ENCODE results near the gene PDILT. TPM values are rescaled to one million over a fixed set of nuclear protein-coding genes. Genes with fewer than 3 reads are reported as not detected.
"Not testable (repeated sequence)": the region's sequence is repeated elsewhere in the genome, so short reads cannot be mapped to it uniquely, and the experiment has no call there.

The PDILT gene
- total RNA-seq, 4 donors from 2014 or later: not detected

DNA sequence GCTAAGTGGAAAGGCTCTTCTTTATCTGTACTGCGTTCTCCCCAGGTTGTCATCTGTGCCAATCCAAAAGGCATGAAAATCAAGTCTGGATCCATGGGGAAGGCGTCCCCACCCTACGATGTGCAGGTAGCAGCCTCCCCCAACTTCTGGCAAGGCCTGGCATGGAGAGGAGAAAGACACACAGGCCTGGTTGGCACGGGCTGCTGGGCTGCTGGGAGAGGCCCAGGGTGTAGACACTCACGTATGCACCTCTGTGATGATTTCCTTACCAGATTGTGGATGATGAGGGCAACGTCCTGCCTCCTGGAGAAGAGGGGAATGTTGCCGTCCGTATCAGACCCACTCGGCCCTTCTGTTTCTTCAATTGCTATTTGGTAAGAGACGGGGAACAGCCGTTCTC, 26.4 kb upstream of the PDILT start:
- Histone ChIP-seq H3K4me1 (no peaks in the 10 kb centered on the region), H3K4me3 (replicated peaks in 1 of 3) (no peak overlapping the region), H3K27me3 (no peaks in the 10 kb centered on the region), H3K27ac (no peak overlapping the region), H3K36me3 (no peaks in the 10 kb centered on the region), H3K9me3 (no peaks in the 10 kb centered on the region)
- intact Hi-C loops (cut with DNase I): no loop called here
- no peak for TF ChIP-seq CTCF (IDR thresholded peaks at IDR 0.05)
- TF ChIP-seq POLR2A (IDR thresholded peaks at IDR 0.05): no peak
- no peak for DNase-seq
- 78 to 83% methylated on average over 11 of the region's 11 CpGs for WGBS, 2 donors

DNA sequence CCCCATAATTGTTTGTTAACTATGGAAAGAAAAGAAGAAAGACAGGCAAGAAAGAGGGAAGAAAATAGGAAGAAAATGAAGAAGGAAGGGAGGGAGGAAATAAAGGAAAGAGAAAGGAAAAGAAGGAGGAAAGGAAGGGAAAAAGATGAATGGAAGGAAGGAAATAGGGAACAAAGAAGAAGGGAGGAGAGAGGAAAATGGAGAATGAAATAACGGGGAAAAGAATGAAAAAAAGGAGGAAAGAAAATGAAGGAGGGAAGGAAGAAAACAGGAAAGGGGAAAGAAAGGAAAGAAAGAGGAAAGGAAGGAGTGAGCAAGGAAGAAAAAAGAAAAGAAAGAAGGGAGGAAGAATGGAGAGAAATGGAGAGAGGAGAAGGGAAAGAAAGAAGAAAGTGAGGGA, 25.9 kb upstream of the PDILT start:
- DNase-seq; H3K27ac ChIP-seq; H3K4me1 ChIP-seq; H3K27me3 ChIP-seq; H3K9me3 ChIP-seq; intact Hi-C loops (cut with DNase I); H3K36me3 ChIP-seq; H3K4me3 ChIP-seq (replicated peaks in 1 of 3): not testable (repeated sequence)
- WGBS, 2 donors: 76 to 87% methylated on average over 1 of the region's 1 CpG

GRCh38 chr16:20429499-20429898, 25.0 kb upstream of the PDILT start:
- H3K4me1 ChIP-seq; H3K4me3 ChIP-seq (replicated peaks in 1 of 3); H3K27me3 ChIP-seq; intact Hi-C loops (cut with DNase I); DNase-seq; H3K36me3 ChIP-seq; H3K9me3 ChIP-seq; H3K27ac ChIP-seq: not testable (repeated sequence)
- 78 to 86% methylated on average over 7 of the region's 7 CpGs for WGBS, 2 donors

- H3K36me3 ChIP-seq; H3K9me3 ChIP-seq; H3K27me3 ChIP-seq; H3K4me3 ChIP-seq (replicated peaks in 1 of 3); H3K4me1 ChIP-seq; DNase-seq; H3K27ac ChIP-seq; intact Hi-C loops (cut with DNase I): not testable (repeated sequence)
- 44 to 74% methylated on average over 2 of the region's 2 CpGs for WGBS, 2 donors
Observed at GRCh38 chr16:20427401-20427797, 22.9 kb upstream of the PDILT start.

DNA sequence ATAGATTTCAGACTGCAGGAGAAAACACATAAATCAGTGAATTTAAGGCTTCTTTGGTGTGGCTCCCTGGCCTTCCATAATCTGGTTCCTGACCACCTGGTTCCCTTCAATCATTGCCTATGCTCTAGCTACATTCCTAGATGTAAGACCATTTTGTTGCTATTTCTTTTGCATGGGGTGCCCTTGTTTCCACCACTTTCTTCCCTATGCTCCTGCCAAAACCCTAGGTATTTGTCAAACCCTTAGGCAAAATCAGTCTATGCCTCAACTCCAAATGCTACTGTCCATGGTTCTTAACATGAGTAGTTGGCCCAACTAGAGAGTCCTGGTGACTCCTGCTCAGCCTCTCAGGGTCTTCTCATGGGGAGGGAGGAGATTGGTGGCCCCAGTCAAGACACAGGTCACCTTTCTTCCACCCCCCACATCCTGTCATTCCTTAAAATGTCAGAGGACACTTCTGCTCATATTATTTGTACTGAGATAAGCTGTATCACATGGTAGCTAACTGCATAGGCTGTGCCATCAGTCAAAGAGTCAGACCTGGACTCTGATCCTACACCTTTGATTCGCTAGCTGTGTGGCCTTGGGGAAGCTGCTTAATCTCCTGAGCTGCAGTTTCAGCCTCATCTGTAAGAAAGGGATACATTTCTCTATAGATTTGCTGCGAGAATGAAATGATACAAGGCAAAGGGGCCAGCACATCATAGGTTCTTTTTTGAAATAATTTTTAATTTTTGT, 19.8 kb upstream of the PDILT start:
- no peak for DNase-seq
- no peak overlapping the region for H3K27ac ChIP-seq
- no peaks in the 10 kb centered on the region for H3K4me1 ChIP-seq
- TF ChIP-seq POLR2A (IDR thresholded peaks at IDR 0.05) (no peak), CTCF (IDR thresholded peaks at IDR 0.05) (no peak)
- H3K36me3 ChIP-seq: no peaks in the 10 kb centered on the region
- 77 to 83% methylated on average over 2 of the region's 2 CpGs for WGBS, 2 donors
- H3K4me3 ChIP-seq (replicated peaks in 1 of 3): no peak overlapping the region
- no peaks in the 10 kb centered on the region for H3K9me3 ChIP-seq
- intact Hi-C loops (cut with DNase I): no loop called here
- H3K27me3 ChIP-seq: no peaks in the 10 kb centered on the region

DNA sequence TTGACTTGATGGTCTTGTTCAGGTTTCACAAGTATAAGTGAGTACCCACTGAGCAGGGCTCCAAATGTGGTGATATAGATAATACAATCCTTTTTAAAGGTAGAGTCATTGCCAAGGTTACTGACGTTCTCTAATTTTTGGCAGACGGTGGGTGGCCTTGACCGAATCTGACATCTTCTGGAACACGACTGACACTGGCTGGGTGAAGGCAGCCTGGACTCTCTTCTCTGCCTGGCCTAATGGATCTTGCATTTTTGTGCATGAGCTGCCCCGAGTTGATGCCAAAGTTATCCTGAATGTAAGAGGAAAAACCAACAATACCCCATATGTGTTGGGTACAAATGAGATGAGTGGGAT, 19.2 kb upstream of the PDILT start:
- H3K4me1 ChIP-seq; H3K36me3 ChIP-seq; H3K4me3 ChIP-seq (replicated peaks in 1 of 3); H3K9me3 ChIP-seq; intact Hi-C loops (cut with DNase I); H3K27me3 ChIP-seq; DNase-seq; H3K27ac ChIP-seq: not testable (repeated sequence)
- WGBS, 2 donors: 88 to 90% methylated on average over 5 of the region's 5 CpGs

- 73 to 85% methylated on average over 2 of the region's 2 CpGs for WGBS, 2 donors
- H3K27ac ChIP-seq; H3K36me3 ChIP-seq; DNase-seq; H3K4me1 ChIP-seq; intact Hi-C loops (cut with DNase I); H3K27me3 ChIP-seq; H3K9me3 ChIP-seq; H3K4me3 ChIP-seq (replicated peaks in 1 of 3): not testable (repeated sequence)
Observed at GRCh38 chr16:20421748-20422147, 17.2 kb upstream of the PDILT start.

DNA sequence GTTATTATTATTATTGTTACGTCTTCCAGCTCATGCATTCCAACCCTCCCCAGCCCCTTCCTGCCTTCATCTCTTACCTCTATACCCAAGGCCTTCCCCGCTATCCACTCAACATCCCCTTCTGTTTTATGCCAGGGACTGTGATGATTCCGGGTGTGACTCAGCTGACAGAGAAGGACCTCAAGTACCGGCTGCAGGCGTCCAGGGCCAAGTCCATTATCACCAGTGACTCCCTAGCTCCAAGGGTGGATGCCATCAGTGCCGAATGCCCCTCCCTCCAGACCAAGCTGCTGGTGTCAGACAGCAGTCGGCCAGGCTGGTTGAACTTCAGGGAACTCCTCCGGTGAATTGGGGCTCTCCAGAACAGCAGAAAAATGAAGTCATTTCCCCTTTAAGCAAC, 14.6 kb upstream of the PDILT start:
- H3K9me3 ChIP-seq; DNase-seq; H3K27ac ChIP-seq; intact Hi-C loops (cut with DNase I); H3K27me3 ChIP-seq; H3K36me3 ChIP-seq; H3K4me1 ChIP-seq; H3K4me3 ChIP-seq (replicated peaks in 1 of 3): not testable (repeated sequence)
- 79 to 83% methylated on average over 8 of the region's 8 CpGs for WGBS, 2 donors

All from thyroid gland (tissue), 4 donors.